Mesothelial cell of epicardium (in vitro differentiated cells): ENCODE results near the gene POMC. TPM values are rescaled to one million over a fixed set of nuclear protein-coding genes. Genes with fewer than 3 reads are reported as not detected.

ENCODE experiments used
- DNase-seq, 2 experiments: peaks; one replicate each; pipeline ENCODE4 v3.0.0; 2021; ENCODE audit warnings: low spot score in 2 of 2; ENCODE audit not compliant: unreplicated experiment in 2 of 2
- H3K27ac Mint-ChIP-seq: 2 replicates; pipeline ENCODE4 v1.8.0; 2021; ENCODE audit warnings: mixed read lengths
- H3K27me3 Mint-ChIP-seq: 2 replicates; pipeline ENCODE4 v1.8.0; 2021; ENCODE audit warnings: low read depth, mixed read lengths
- H3K36me3 Mint-ChIP-seq: 2 replicates; pipeline ENCODE4 v1.8.0; 2021; ENCODE audit warnings: mixed read lengths
- H3K4me1 Mint-ChIP-seq: 2 replicates; pipeline ENCODE4 v1.8.0; 2021; ENCODE audit warnings: mixed read lengths
- H3K4me3 Mint-ChIP-seq: 2 replicates; pipeline ENCODE4 v1.8.0; 2021; ENCODE audit warnings: mild to moderate bottlenecking, moderate library complexity, mixed read lengths
- H3K9me3 Mint-ChIP-seq: 2 replicates; pipeline ENCODE4 v1.8.0; 2021; ENCODE audit warnings: mixed read lengths
- CTCF ChIP-seq: fragments of 200-600 bp; sonication (generic); IDR thresholded peaks from one replicate; pipeline ENCODE4 v1.5.0; 2021; ENCODE audit warnings: antibody characterized with exemption; ENCODE audit not compliant: unreplicated experiment
- total RNA-seq: library from RNA; stranded (reverse); gene quantifications from 3 replicates; pipeline ENCODE4 v1.2.1, GENCODE V29; 2021

The POMC gene
- total RNA-seq, 1 donor from 2014 or later, result not detected

GRCh38 chr2:25125189-25125588 is 43.2 kb downstream of the POMC start:
- H3K36me3 Mint-ChIP-seq, result peaks cover 8% of the 10 kb centered on the region

DNA sequence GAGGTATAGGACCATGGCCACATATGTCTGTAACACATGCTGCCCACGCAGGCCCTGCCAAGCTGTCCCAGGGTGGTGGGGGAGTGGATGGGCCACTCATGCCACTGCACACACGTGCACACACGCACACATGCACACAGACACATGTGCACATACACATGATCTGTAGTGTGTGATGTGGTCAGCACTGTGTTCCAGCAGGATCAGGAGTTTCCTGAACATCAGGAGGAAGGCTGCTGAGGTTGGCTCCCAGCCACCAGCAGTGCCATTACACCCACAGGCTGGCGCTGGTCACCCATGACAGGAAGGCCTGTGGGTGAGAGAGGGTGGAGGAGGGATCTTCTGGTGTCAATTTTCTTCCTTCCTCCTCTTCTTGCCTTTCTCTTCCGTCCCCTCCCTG is 44.7 kb downstream of the POMC start:
- DNase-seq, result no peak
- H3K4me1 Mint-ChIP-seq, result no peaks in the 10 kb centered on the region
- H3K4me3 Mint-ChIP-seq, result no peak overlapping the region
- H3K27ac Mint-ChIP-seq, result no peak overlapping the region
- no peaks in the 10 kb centered on the region for H3K27me3 Mint-ChIP-seq
- H3K9me3 Mint-ChIP-seq, result no peaks in the 10 kb centered on the region
- H3K36me3 Mint-ChIP-seq, result peaks cover 8% of the 10 kb centered on the region
- TF ChIP-seq CTCF, result no peak

More at GRCh38 chr2:25125189-25125588, 43.2 kb downstream of the POMC start:
- H3K4me1 Mint-ChIP-seq, result no peaks in the 10 kb centered on the region
- H3K27ac Mint-ChIP-seq, result no peak overlapping the region
- no peak overlapping the region for H3K4me3 Mint-ChIP-seq
- no peaks in the 10 kb centered on the region for H3K27me3 Mint-ChIP-seq
- no peak for DNase-seq
- no peak for TF ChIP-seq CTCF
- no peaks in the 10 kb centered on the region for H3K9me3 Mint-ChIP-seq

- Mint-ChIP-seq H3K9me3 (no peaks in the 10 kb centered on the region), H3K4me1 (no peaks in the 10 kb centered on the region), H3K27ac (no peak overlapping the region), H3K36me3 (peaks cover 8% of the 10 kb centered on the region), H3K4me3 (no peak overlapping the region), H3K27me3 (no peaks in the 10 kb centered on the region)
- TF ChIP-seq CTCF, result no peak
- DNase-seq, result no peak
These were observed 46.0 kb downstream of the POMC start for GRCh38 chr2:25122367-25122766.

DNA sequence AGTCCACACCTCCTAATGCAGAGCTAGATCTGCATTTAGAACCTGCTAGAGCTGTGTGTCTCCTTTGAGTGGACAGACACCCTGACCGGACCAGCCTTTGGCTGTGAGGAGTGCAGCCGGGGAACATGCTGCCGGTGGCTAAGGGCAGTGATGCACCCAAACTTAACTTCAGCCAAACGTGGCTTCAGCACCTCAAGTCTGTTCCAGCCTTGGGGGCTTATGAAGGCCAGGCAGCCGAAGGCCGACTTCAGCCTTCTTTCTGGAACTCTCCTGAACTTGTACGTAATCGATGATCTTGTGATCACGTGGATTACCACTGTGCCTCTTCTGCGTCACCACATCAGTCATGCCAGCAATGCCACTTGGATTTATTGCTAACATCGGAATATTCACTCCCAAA is 49.1 kb downstream of the POMC start:
- Mint-ChIP-seq H3K9me3 (no peaks in the 10 kb centered on the region), H3K27ac (no peak overlapping the region), H3K36me3 (peaks cover 8% of the 10 kb centered on the region), H3K4me3 (no peak overlapping the region), H3K27me3 (no peaks in the 10 kb centered on the region), H3K4me1 (no peaks in the 10 kb centered on the region)
- DNase-seq, result no peak
- TF ChIP-seq CTCF, result no peak

DNA sequence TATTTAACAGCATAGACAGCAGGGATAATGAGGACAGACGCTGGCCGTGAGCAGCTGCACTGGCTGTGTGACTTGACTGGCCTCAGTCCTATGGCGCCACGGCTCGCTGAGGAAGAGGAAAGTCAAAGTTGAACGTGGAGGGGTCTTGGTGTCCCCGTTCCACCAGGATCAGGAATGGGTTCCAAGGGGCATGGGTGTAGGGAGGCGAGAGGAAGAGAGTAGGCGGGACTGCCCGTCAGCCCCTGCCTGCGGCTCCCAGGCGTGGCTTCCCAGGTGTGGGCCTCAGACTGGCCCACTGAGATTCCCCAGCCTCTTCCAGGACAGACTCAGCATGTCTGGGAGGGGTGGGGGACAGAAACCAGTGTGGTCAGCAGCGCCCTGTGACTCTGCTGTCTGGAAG is 51.4 kb downstream of the POMC start:
- no peaks in the 10 kb centered on the region for H3K27me3 Mint-ChIP-seq
- H3K27ac Mint-ChIP-seq, result no peak overlapping the region
- no peak for TF ChIP-seq CTCF
- no peaks in the 10 kb centered on the region for H3K36me3 Mint-ChIP-seq
- no peaks in the 10 kb centered on the region for H3K4me1 Mint-ChIP-seq
- no peak overlapping the region for H3K4me3 Mint-ChIP-seq
- H3K9me3 Mint-ChIP-seq, result no peaks in the 10 kb centered on the region
- no peak for DNase-seq

DNA sequence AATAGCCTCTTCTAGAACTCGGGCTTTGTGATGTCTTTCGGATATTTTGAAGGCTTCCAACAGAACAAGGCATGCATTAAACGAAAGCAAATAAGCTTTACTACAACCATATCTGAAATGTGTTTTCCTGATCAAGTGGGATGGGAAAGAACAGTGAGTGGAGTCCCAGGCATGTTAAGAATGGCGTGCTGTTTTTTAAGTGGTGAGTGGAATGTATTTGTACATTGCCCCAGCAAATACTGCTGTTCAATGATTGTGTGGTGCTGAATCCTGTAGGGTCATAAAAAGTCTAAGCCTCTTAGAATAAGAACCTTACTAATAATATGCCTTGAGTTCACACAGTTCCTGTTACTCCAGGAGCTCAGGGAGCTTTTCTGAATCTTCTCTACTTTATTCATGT is 52.5 kb downstream of the POMC start:
- H3K27ac Mint-ChIP-seq, result no peak overlapping the region
- no peak for TF ChIP-seq CTCF

More for the DNA sequence above, 52.5 kb downstream of the POMC start:
- Mint-ChIP-seq H3K36me3 (no peaks in the 10 kb centered on the region), H3K9me3 (no peaks in the 10 kb centered on the region), H3K27me3 (no peaks in the 10 kb centered on the region), H3K4me1 (no peaks in the 10 kb centered on the region), H3K4me3 (no peak overlapping the region)
- DNase-seq, result no peak
